Mucosa of descending colon (tissue), 3 donors: ENCODE data around the gene HRH2. TPM values are rescaled to one million over a fixed set of nuclear protein-coding genes. Genes with fewer than 3 reads are reported as not detected.

ENCODE experiments used
- ATAC-seq: fragments of 200-7000 bp; cut with Tn5 transposase; one replicate; pipeline ENCODE4 v1.9.1; 2020; ENCODE audit warnings: mild to moderate bottlenecking, moderate library complexity
- DNase-seq, 3 donors: peaks; one replicate each; pipeline ENCODE4 v3.0.0-alpha.2; 2020
- H3K36me3 ChIP-seq: fragments of 200-600 bp; one replicate; pipeline ENCODE4 v1.8.0; 2021; ENCODE audit warnings: low read depth, mild to moderate bottlenecking
- H3K4me1 ChIP-seq: fragments of 200-600 bp; one replicate; pipeline ENCODE4 v1.8.0; 2021; ENCODE audit warnings: low read depth, mild to moderate bottlenecking
- H3K4me3 ChIP-seq: fragments of 200-600 bp; one replicate; pipeline ENCODE4 v1.8.0; 2021; ENCODE audit warnings: mild to moderate bottlenecking
- H3K9me3 ChIP-seq: fragments of 200-600 bp; one replicate; pipeline ENCODE4 v1.8.0; 2021; ENCODE audit warnings: mild to moderate bottlenecking
- intact Hi-C, 2 donors: fragments of 100-400 bp; cut with DNase I in 1 of 2; cut with micrococcal nuclease in 1 of 2; formaldehyde crosslinking; loops; one replicate each; pipeline versions ENCODE4 v1.11.0 to v1.11.1; 2022; cut with DNase I, micrococcal nuclease
- total RNA-seq, 3 donors: library from RNA; stranded (reverse); fragmentation: NEBNext Ultra II Directional in 2 of 3; extraction: Animal tissue kit (Norgen Biotek cat#: 25700) in 2 of 3; gene quantifications; one replicate each; pipeline versions ENCODE4 v1.2.1 to v1.2.4, GENCODE V29; 2021 to 2023
- TF ChIP-seq, protein P1 (sequence below): fragments of 200-600 bp; IDR thresholded peaks from one replicate; pipeline ENCODE4 v1.8.0; 2022; ENCODE audit warnings: antibody characterized with exemption, mild to moderate bottlenecking
- donor health status: DM: no; HTN: no; CAD: no; lungs with moderate emphysema.
- donor health status: DM: no; HTN: no; CAD: no.
- donor health status: DM: no; HTN: yes; CAD: no.

Gene HRH2
- total RNA-seq, 3 donors from 2014 or later = 0.32 to 3.0 (median 1.3) TPM

- H3K4me1 ChIP-seq = no peaks in the 10 kb centered on the region
- no peaks in the 10 kb centered on the region for H3K36me3 ChIP-seq
- DNase-seq (no peak), ATAC-seq (no peak)
- TF ChIP-seq, protein P1, sequence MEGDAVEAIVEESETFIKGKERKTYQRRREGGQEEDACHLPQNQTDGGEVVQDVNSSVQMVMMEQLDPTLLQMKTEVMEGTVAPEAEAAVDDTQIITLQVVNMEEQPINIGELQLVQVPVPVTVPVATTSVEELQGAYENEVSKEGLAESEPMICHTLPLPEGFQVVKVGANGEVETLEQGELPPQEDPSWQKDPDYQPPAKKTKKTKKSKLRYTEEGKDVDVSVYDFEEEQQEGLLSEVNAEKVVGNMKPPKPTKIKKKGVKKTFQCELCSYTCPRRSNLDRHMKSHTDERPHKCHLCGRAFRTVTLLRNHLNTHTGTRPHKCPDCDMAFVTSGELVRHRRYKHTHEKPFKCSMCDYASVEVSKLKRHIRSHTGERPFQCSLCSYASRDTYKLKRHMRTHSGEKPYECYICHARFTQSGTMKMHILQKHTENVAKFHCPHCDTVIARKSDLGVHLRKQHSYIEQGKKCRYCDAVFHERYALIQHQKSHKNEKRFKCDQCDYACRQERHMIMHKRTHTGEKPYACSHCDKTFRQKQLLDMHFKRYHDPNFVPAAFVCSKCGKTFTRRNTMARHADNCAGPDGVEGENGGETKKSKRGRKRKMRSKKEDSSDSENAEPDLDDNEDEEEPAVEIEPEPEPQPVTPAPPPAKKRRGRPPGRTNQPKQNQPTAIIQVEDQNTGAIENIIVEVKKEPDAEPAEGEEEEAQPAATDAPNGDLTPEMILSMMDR = no peak
- intact Hi-C loops = no loop called here
- H3K4me3 ChIP-seq = no peak overlapping the region
- no peaks in the 10 kb centered on the region for H3K9me3 ChIP-seq
These were observed 5.6 kb downstream of the HRH2 start for GRCh38 chr5:175663186-175664184.

- TF ChIP-seq, protein P1 = no peak
- Histone ChIP-seq H3K4me3 (no peak overlapping the region), H3K9me3 (no peaks in the 10 kb centered on the region), H3K4me1 (no peaks in the 10 kb centered on the region), H3K36me3 (no peaks in the 10 kb centered on the region)
- intact Hi-C loops = no loop called here
- ATAC-seq = no peak
- DNase-seq = no peak
These were observed 6.9 kb downstream of the HRH2 start for GRCh38 chr5:175664723-175665122.

DNA sequence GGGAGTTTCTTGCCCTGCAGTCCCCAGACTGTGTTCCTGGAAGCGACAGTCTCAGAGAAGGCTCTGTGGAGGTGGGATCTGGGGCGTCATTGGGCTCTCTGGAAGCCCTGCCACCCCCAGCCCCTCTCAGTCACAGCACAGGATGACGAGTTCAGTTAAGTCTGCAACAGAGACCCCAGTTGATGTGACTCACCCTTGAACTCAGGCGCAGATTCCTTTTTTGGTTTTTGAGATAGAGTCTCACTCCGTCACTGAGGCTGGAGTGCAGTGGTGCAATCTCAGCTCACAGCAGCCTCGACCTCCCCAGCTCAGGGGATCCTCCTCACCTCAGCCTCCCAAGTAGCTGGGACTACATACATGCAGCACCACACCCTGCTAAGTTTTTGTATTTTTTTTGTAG is 8.3 kb downstream of the HRH2 start:
- intact Hi-C loops = no loop called here
- Histone ChIP-seq H3K4me1 (no peaks in the 10 kb centered on the region), H3K9me3 (no peaks in the 10 kb centered on the region), H3K4me3 (no peak overlapping the region), H3K36me3 (no peaks in the 10 kb centered on the region)
- no peak for ATAC-seq
- TF ChIP-seq, protein P1 = no peak
- DNase-seq = no peak

GRCh38 chr5:175668006-175668405 is 10.1 kb downstream of the HRH2 start:
- DNase-seq (no peak), ATAC-seq (no peak)
- H3K4me3 ChIP-seq = no peak overlapping the region
- TF ChIP-seq, protein P1 = no peak
- intact Hi-C loops = no loop called here
- H3K4me1 ChIP-seq = no peaks in the 10 kb centered on the region
- H3K36me3 ChIP-seq = no peaks in the 10 kb centered on the region
- H3K9me3 ChIP-seq = no peaks in the 10 kb centered on the region

DNA sequence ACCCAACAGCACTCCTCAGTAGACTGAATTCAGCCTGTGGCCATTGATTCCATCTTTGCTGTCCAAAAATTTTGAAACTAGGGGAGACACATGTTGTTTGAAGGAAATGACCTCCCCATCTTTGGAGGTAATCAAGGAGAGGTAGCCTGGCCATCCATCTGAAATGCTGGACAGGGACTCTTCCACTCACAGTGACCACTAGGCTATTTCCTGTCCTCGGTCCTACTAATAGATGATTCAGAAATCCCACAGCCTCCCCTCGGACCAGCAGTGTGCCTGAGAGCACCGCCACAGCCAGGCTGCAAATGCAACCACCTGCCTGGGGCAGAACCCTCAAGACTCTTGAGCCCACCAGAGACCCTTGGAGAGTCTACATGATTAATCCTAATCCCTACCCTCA is 12.5 kb downstream of the HRH2 start:
- Histone ChIP-seq H3K9me3 (no peaks in the 10 kb centered on the region), H3K36me3 (no peaks in the 10 kb centered on the region), H3K4me3 (no peak overlapping the region), H3K4me1 (no peaks in the 10 kb centered on the region)
- TF ChIP-seq, protein P1 = no peak
- ATAC-seq (no peak), DNase-seq (no peak)
- intact Hi-C loops = no loop called here
